ENCODE measurements around the gene MED15.

DNA sequence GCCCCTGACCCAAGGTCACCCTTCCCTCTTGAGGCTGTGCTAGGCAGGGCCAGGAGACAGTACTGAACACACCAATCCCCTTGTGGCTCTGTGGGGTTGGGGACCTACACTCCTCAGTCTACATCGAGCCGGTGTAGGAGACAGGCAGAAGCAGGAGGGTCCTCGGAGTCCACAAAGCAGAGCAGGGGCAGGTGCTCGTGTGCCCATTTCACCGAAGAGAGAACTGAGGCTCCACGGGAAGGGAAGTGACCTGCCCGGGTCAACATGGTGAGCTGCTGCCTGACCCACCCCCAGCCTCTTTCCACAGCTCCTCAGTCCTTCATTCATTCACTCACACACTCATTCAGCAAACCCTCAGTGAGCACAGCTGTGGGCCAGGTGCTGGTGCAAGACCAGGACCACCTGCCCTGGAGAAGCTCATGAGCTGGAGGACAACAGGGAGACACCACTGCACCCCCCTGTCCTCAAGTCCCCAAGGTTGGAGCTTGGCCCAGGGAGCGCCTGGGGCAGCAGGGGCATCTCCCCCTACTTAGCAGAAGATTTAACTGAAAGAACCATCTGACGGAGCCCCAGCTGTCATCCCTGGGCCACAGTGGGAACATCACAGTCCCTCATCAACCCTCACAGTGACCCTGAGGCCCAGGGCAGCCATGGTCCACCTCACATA is 127.3 kb downstream of the MED15 start:
- TF ChIP-seq POLR2AphosphoS5 (IDR thresholded peaks at IDR 0.05; ENCODE audit: borderline replicate concordance, low read depth, low read length) (no peak), EZH2 (IDR thresholded peaks at IDR 0.05) (no peak)

All from SK-N-MC (cell line).